NCI-H2196 treated with DMSO at 0.1 percent for 48 hours (cell line): ENCODE results near the gene ZSCAN32.

Source experiments
- DNase-seq: peaks from one replicate; lab custom pipeline; 2025; ENCODE audit not compliant: unreplicated experiment; lab: John Stamatoyannopoulos, UW

ZSCAN32 gene

GRCh38 chr16:3400779-3401688, at the start of gene ZSCAN32, which contains the start of gene ZNF174:
TSS of gene ZSCAN32 (minus strand) at chr16:3401004. CDS start at chr16:3397557, 3,447 bp downstream.
TSS of gene ZNF174 (plus strand) at chr16:3401215. CDS start at chr16:3402005, 790 bp downstream.
- peak; percentile 98 for DNase-seq

- DNase-seq = peak; percentile 11
Measured at GRCh38 chr16:3444032-3444388, 43.2 kb upstream of the ZSCAN32 start.

- peak; percentile 84 for DNase-seq
Measured at GRCh38 chr16:3443108-3444031, 42.6 kb upstream of the ZSCAN32 start, which contains the start of the genes NAA60 and ZNF597. TSS of gene NAA60 (plus strand) at chr16:3443680. CDS start at chr16:3476228, 32,548 bp downstream. TSS of gene ZNF597 (minus strand) at chr16:3443504. CDS start at chr16:3443153, 351 bp downstream.

GRCh38 chr16:3439637-3440036, 38.8 kb upstream of the ZSCAN32 start:
- no peak for DNase-seq

- no peak for DNase-seq
Measured at GRCh38 chr16:3434373-3434772, 33.6 kb upstream of the ZSCAN32 start.

GRCh38 chr16:3431779-3432219, 31.0 kb upstream of the ZSCAN32 start:
- DNase-seq = no peak

- no peak for DNase-seq
Measured at GRCh38 chr16:3413730-3414379, 13.1 kb upstream of the ZSCAN32 start.

GRCh38 chr16:3408561-3409197, 7.9 kb upstream of the ZSCAN32 start:
- no peak for DNase-seq

GRCh38 chr16:3401719-3402397, 1.1 kb upstream of the ZSCAN32 start:
- no peak for DNase-seq

- DNase-seq = no peak
Measured at GRCh38 chr16:3400446-3400778, 392 bp downstream of the ZSCAN32 start.

- no peak for DNase-seq
Measured at GRCh38 chr16:3389663-3390338, 11.0 kb downstream of the ZSCAN32 start.

- no peak for DNase-seq
Measured at GRCh38 chr16:3388325-3388724, 12.5 kb downstream of the ZSCAN32 start.

GRCh38 chr16:3383045-3383448, 17.8 kb downstream of the ZSCAN32 start:
- DNase-seq = no peak

GRCh38 chr16:3377917-3378316, 22.9 kb downstream of the ZSCAN32 start:
- DNase-seq = no peak

GRCh38 chr16:3375680-3376079, 25.1 kb downstream of the ZSCAN32 start:
- no peak for DNase-seq

- no peak for DNase-seq
Measured at GRCh38 chr16:3369073-3369472, 31.7 kb downstream of the ZSCAN32 start.

- no peak for DNase-seq
Measured at GRCh38 chr16:3364774-3365427, 35.9 kb downstream of the ZSCAN32 start.

GRCh38 chr16:3363793-3364192, 37.0 kb downstream of the ZSCAN32 start:
- no peak for DNase-seq

- DNase-seq = no peak
Measured at GRCh38 chr16:3362931-3363330, 37.9 kb downstream of the ZSCAN32 start.
